A673 (cell line): ENCODE measurements around the gene BCL2L1. TPM values are rescaled to one million over a fixed set of nuclear protein-coding genes. Genes with fewer than 3 reads are reported as not detected.
"Not testable (repeated sequence)": the region's sequence is repeated elsewhere in the genome, so short reads cannot be mapped to it uniquely, and the experiment has no call there.

Experiments
- BruUV-seq: library from RNA; stranded (reverse); fragments of 400-500 nt; replicated peaks from 2 replicates; lab custom pipeline; 2021; lab: Mats Ljungman, UMichigan
- CTCF ChIA-PET: fragments of 300-600 bp; sonication (Branson Sonifier 250); formaldehyde crosslinking; loops from one replicate; lab custom pipeline; 2022; ENCODE audit warnings: antibody characterized with exemption; lab: Charles Lee
- POLR2A ChIA-PET: fragments of 300-600 bp; sonication (Branson Sonifier 250); formaldehyde crosslinking; loops from one replicate; lab custom pipeline; 2022; ENCODE audit warnings: antibody characterized with exemption; ENCODE audit not compliant: low non-redundant PET; lab: Charles Lee
- DNase-seq: peaks from one replicate; pipeline ENCODE4 v3.0.0-alpha.2; 2015; ENCODE audit warnings: low spot score
- H3K27ac ChIP-seq: fragments of 200-600 bp; sonication (generic); 2 replicates; pipeline ENCODE4 v1.5.1; 2016; ENCODE audit warnings: mixed run types, low read depth, mild to moderate bottlenecking, mixed read lengths, antibody characterized with exemption, low read length; ENCODE audit not compliant: poor library complexity, severe bottlenecking
- H3K27me3 ChIP-seq: fragments of 200-600 bp; sonication (generic); replicated peaks from 2 replicates; pipeline ENCODE4 v1.6.1; 2017; ENCODE audit warnings: mixed run types, low read depth, mild to moderate bottlenecking, mixed read lengths, antibody characterized with exemption, low read length; ENCODE audit not compliant: insufficient read depth, poor library complexity
- H3K36me3 ChIP-seq: fragments of 200-600 bp; sonication (generic); 2 replicates; pipeline ENCODE4 v1.6.1; 2016; ENCODE audit warnings: mixed run types, mild to moderate bottlenecking, mixed read lengths, antibody characterized with exemption, low read length; ENCODE audit not compliant: insufficient read depth, poor library complexity, severe bottlenecking
- H3K4me1 ChIP-seq: fragments of 200-600 bp; sonication (generic); 2 replicates; pipeline ENCODE4 v1.6.1; 2017; ENCODE audit warnings: mixed run types, mild to moderate bottlenecking, mixed read lengths, antibody characterized with exemption, low read length; ENCODE audit not compliant: insufficient read depth, poor library complexity, severe bottlenecking
- H3K4me3 ChIP-seq: fragments of 200-600 bp; sonication (generic); 2 replicates; pipeline ENCODE4 v1.5.1; 2016; ENCODE audit warnings: low read depth, mixed run types, mild to moderate bottlenecking, mixed read lengths, low read length; ENCODE audit not compliant: poor library complexity, severe bottlenecking
- H3K9me3 ChIP-seq: fragments of 200-600 bp; sonication (generic); 2 replicates; pipeline ENCODE4 v1.6.1; 2016; ENCODE audit warnings: mixed run types, low read depth, mild to moderate bottlenecking, mixed read lengths, antibody characterized with exemption, low read length; ENCODE audit not compliant: poor library complexity, severe bottlenecking
- CTCF ChIP-seq: fragments of 300-800, 200-600 bp; sonication (generic); conservative IDR thresholded peaks from 2 replicates; pipeline ENCODE4 v1.5.1; 2017; ENCODE audit warnings: low read depth, mild to moderate bottlenecking, antibody characterized with exemption, low read length, moderate library complexity, mixed read lengths
- EZH2 ChIP-seq: fragments of 200-600 bp; sonication (generic); IDR thresholded peaks from 2 replicates; pipeline ENCODE4 v1.6.1; 2017; ENCODE audit warnings: borderline replicate concordance, low read depth, mild to moderate bottlenecking, mixed read lengths, antibody characterized with exemption, low read length; ENCODE audit not compliant: poor library complexity, severe bottlenecking
- intact Hi-C: fragments of 100-400 bp; cut with micrococcal nuclease; formaldehyde crosslinking; loops from one replicate; pipeline ENCODE4 v1.10.0; 2022; ENCODE audit not compliant: unreplicated experiment
- total RNA-seq: library from RNA; stranded (reverse); gene quantifications from 2 replicates; pipeline ENCODE4 v1.2.3, GENCODE V29; 2021

Gene BCL2L1
- total RNA-seq, 1 experiment from 2014 or later = 47.8 TPM

- Histone ChIP-seq H3K4me1 (no peaks in the 10 kb centered on the region), H3K36me3 (peaks cover 62% of the 10 kb centered on the region), H3K4me3 (no peak overlapping the region), H3K27me3 (no peaks in the 10 kb centered on the region), H3K9me3 (no peaks in the 10 kb centered on the region), H3K27ac (no peak overlapping the region)
- POLR2A ChIA-PET = no interaction called here
- intact Hi-C loops = no loop called here
- CTCF ChIA-PET = no interaction called here
- no TSS peak for BruUV-seq
- DNase-seq = no peak
- TF ChIP-seq EZH2 (no peak), CTCF (no peak)
Observed at GRCh38 chr20:31747640-31748039, 25.0 kb upstream of the BCL2L1 start.

- CTCF ChIA-PET, H3K4me3 ChIP-seq, BruUV-seq, POLR2A ChIA-PET, DNase-seq, H3K9me3 ChIP-seq, intact Hi-C loops, H3K27me3 ChIP-seq, H3K27ac ChIP-seq, H3K4me1 ChIP-seq: not testable (repeated sequence)
- peaks cover 65% of the 10 kb centered on the region for H3K36me3 ChIP-seq
Observed at GRCh38 chr20:31747028-31747427, 24.4 kb upstream of the BCL2L1 start.

- Histone ChIP-seq H3K36me3 (peaks cover 63% of the 10 kb centered on the region), H3K4me1 (no peaks in the 10 kb centered on the region), H3K4me3 (no peak overlapping the region), H3K27me3 (no peaks in the 10 kb centered on the region), H3K27ac (no peak overlapping the region), H3K9me3 (no peaks in the 10 kb centered on the region)
- no TSS peak for BruUV-seq
- POLR2A ChIA-PET = no interaction called here
- no peak for DNase-seq
- TF ChIP-seq EZH2 (no peak), CTCF (no peak)
- intact Hi-C loops = no loop called here
- CTCF ChIA-PET = no interaction called here
Observed at GRCh38 chr20:31746068-31746878, 23.6 kb upstream of the BCL2L1 start.
